WERI-Rb-1 (cell line): ENCODE data around the gene STUM.

Experiments
- DNase-seq: peaks from one replicate; pipeline ENCODE4 v3.0.0-alpha.2; 2020
- H3K27ac ChIP-seq: fragments of 250-450 bp; sonication (Bioruptor Pico); 2 replicates; pipeline ENCODE4 v1.5.1; 2020; ENCODE audit warnings: mild to moderate bottlenecking, moderate library complexity
- H3K27me3 ChIP-seq: fragments of 250-450 bp; sonication (Bioruptor Pico); 2 replicates; pipeline ENCODE4 v1.5.1; 2021; ENCODE audit warnings: mild to moderate bottlenecking, low read depth, moderate library complexity; ENCODE audit not compliant: insufficient read depth, severe bottlenecking
- H3K36me3 ChIP-seq: fragments of 250-450 bp; sonication (Bioruptor Pico); 2 replicates; pipeline ENCODE4 v1.5.1; 2020; ENCODE audit warnings: mild to moderate bottlenecking, moderate library complexity
- H3K4me3 ChIP-seq: 2 replicates; pipeline ENCODE4 v1.5.1; 2011; ENCODE audit warnings: low read depth, mild to moderate bottlenecking, control low read depth, low read length
- H3K9me3 ChIP-seq: fragments of 250-450 bp; sonication (Bioruptor Pico); 2 replicates; pipeline ENCODE4 v1.5.1; 2021; ENCODE audit warnings: mild to moderate bottlenecking, moderate library complexity; ENCODE audit not compliant: severe bottlenecking
- CTCF ChIP-seq: IDR thresholded peaks from 2 replicates; pipeline ENCODE4 v1.5.1; 2011; ENCODE audit warnings: low read depth, mild to moderate bottlenecking, control low read depth, inconsistent platforms, low read length

Gene STUM

GRCh38 chr1:226551299-226551698 lies 2.7 kb downstream of the STUM start:
- Histone ChIP-seq H3K9me3 (no peaks in the 10 kb centered on the region), H3K4me3 (no peak overlapping the region), H3K27ac (no peak overlapping the region), H3K36me3 (no peaks in the 10 kb centered on the region), H3K27me3 (peaks cover 9% of the 10 kb centered on the region)
- no peak for TF ChIP-seq CTCF
- no peak for DNase-seq

- Histone ChIP-seq H3K4me3 (no peak overlapping the region), H3K36me3 (no peaks in the 10 kb centered on the region), H3K27ac (no peak overlapping the region), H3K27me3 (peaks cover 9% of the 10 kb centered on the region), H3K9me3 (no peaks in the 10 kb centered on the region)
- TF ChIP-seq CTCF: no peak
- no peak for DNase-seq
Measured at GRCh38 chr1:226552061-226552460, 3.5 kb downstream of the STUM start.

GRCh38 chr1:226553266-226553923 lies 4.8 kb downstream of the STUM start:
- Histone ChIP-seq H3K4me3 (no peak overlapping the region), H3K27ac (no peak overlapping the region), H3K9me3 (no peaks in the 10 kb centered on the region), H3K36me3 (no peaks in the 10 kb centered on the region), H3K27me3 (peaks cover 9% of the 10 kb centered on the region)
- no peak for DNase-seq
- TF ChIP-seq CTCF: no peak

GRCh38 chr1:226553924-226554282 lies 5.3 kb downstream of the STUM start:
- peaks cover 7% of the 10 kb centered on the region for H3K27me3 ChIP-seq
- DNase-seq: peak; percentile 42
- H3K36me3 ChIP-seq: no peaks in the 10 kb centered on the region
- no peak for TF ChIP-seq CTCF
- no peaks in the 10 kb centered on the region for H3K9me3 ChIP-seq
- H3K4me3 ChIP-seq: no peak overlapping the region
- no peak overlapping the region for H3K27ac ChIP-seq

- no peak for TF ChIP-seq CTCF
- Histone ChIP-seq H3K27me3 (no peaks in the 10 kb centered on the region), H3K36me3 (no peaks in the 10 kb centered on the region), H3K27ac (no peak overlapping the region), H3K4me3 (no peak overlapping the region), H3K9me3 (no peaks in the 10 kb centered on the region)
- DNase-seq: no peak
Measured at GRCh38 chr1:226555092-226555491, 6.5 kb downstream of the STUM start.

- no peak for DNase-seq
- H3K36me3 ChIP-seq: no peaks in the 10 kb centered on the region
- H3K27me3 ChIP-seq: no peaks in the 10 kb centered on the region
- no peak overlapping the region for H3K4me3 ChIP-seq
- TF ChIP-seq CTCF: no peak
- H3K27ac ChIP-seq: no peak overlapping the region
- H3K9me3 ChIP-seq: no peaks in the 10 kb centered on the region
Measured at GRCh38 chr1:226557424-226557823, 8.9 kb downstream of the STUM start.
